ENCODE measurements around the gene SIGLECL1.

The SIGLECL1 gene

DNA sequence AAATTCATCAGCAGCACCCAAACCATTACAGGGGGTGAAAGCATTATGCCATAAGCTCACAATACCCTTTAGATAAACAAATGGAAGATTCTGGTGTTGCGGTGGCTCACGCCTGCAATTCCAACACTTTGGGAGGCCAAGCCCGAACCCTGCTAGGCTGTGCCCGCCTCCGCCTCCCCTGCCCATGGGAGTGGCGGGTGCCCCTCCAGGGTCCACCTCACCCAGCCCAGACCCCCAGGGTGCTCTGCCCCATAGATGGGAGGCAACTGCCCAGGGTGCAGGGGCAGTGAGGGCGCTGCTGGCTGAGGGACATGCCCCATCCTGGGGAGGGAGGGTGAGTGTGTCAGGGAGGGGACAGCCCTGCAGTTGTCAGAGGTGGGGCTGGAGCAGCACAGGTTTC lies 10.0 kb upstream of the SIGLECL1 start:
- TF ChIP-seq FOXP2 (optimal IDR thresholded peaks at IDR 0.05; ENCODE audit: borderline replicate concordance, extremely low read depth, extremely low read length, insufficient read depth) (no peak), SIN3A (IDR thresholded peaks at IDR 0.05; ENCODE audit: borderline replicate concordance, insufficient read depth, low read length) (no peak), TAF1 (IDR thresholded peaks at IDR 0.05; ENCODE audit: borderline replicate concordance, insufficient read depth, low read length) (no peak), POLR2AphosphoS5 (IDR thresholded peaks at IDR 0.05; ENCODE audit: low read depth, low read length) (no peak)
- TF ChIP-seq, protein P1, sequence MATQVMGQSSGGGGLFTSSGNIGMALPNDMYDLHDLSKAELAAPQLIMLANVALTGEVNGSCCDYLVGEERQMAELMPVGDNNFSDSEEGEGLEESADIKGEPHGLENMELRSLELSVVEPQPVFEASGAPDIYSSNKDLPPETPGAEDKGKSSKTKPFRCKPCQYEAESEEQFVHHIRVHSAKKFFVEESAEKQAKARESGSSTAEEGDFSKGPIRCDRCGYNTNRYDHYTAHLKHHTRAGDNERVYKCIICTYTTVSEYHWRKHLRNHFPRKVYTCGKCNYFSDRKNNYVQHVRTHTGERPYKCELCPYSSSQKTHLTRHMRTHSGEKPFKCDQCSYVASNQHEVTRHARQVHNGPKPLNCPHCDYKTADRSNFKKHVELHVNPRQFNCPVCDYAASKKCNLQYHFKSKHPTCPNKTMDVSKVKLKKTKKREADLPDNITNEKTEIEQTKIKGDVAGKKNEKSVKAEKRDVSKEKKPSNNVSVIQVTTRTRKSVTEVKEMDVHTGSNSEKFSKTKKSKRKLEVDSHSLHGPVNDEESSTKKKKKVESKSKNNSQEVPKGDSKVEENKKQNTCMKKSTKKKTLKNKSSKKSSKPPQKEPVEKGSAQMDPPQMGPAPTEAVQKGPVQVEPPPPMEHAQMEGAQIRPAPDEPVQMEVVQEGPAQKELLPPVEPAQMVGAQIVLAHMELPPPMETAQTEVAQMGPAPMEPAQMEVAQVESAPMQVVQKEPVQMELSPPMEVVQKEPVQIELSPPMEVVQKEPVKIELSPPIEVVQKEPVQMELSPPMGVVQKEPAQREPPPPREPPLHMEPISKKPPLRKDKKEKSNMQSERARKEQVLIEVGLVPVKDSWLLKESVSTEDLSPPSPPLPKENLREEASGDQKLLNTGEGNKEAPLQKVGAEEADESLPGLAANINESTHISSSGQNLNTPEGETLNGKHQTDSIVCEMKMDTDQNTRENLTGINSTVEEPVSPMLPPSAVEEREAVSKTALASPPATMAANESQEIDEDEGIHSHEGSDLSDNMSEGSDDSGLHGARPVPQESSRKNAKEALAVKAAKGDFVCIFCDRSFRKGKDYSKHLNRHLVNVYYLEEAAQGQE (IDR thresholded peaks at IDR 0.05; ENCODE audit: insufficient read depth in 1 of 2, low read depth in 2 of 2, low read length in 2 of 2), result no peak

DNA sequence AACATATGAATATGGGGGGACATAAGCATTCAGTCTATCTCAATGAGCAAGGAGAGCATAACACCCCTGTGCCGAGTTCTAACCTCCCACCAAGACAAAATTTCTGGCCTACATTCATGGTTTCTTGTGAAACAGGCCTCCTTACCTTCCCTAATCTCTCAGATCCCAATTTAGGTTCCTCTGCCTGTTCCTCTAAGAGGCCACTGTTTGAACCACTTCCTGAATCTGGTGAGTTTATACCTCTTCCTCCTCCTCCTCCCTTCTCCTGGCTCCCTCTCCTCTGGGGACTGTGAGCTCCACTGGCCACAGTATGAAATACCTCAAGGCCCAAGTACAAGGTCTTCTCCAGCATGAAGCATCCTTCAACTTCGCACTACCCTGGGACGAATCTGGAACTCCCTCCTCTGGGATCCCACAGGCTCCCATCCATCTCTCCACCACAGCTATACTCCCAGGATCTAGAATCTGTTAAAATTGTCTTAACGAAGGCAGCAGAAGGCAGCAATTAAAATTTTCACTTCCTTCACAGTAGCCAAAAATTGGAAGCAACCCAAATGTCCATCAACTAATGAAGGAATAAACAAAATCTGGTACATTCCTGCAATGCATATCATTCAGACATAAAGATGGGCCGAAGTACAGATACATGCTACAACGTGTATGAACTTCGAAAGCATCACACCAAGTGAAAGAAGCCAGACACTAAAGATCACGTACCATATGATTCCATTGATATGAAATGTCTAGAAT lies 7.8 kb upstream of the SIGLECL1 start:
- TF ChIP-seq SIN3A (IDR thresholded peaks at IDR 0.05; ENCODE audit: borderline replicate concordance, insufficient read depth, low read length) (no peak), FOXP2 (optimal IDR thresholded peaks at IDR 0.05; ENCODE audit: borderline replicate concordance, extremely low read depth, extremely low read length, insufficient read depth) (no peak), TAF1 (IDR thresholded peaks at IDR 0.05; ENCODE audit: borderline replicate concordance, insufficient read depth, low read length) (no peak), POLR2AphosphoS5 (IDR thresholded peaks at IDR 0.05; ENCODE audit: low read depth, low read length) (no peak)
- TF ChIP-seq, protein P1 (IDR thresholded peaks at IDR 0.05; ENCODE audit: insufficient read depth in 1 of 2, low read depth in 2 of 2, low read length in 2 of 2), result no peak

DNA sequence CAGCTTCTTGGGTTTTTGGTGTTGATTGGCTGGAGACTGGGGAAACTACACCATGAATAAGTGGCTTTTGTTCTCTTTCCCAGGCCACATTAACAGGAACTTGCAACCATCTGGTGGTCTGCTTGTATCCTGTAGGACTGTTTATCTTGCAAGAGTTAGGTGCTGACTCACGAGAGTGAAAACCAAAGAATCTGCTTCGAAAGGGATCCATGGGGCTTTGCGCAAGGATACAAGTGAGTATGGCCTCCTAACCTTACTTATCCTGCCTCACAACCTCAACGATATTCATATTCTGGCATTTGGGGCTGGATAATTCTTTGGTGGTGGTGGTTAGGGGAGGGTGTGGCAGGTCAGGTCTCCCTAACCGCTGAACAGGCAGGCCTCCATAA lies 4.7 kb upstream of the SIGLECL1 start:
- TF ChIP-seq FOXP2 (optimal IDR thresholded peaks at IDR 0.05; ENCODE audit: borderline replicate concordance, extremely low read depth, extremely low read length, insufficient read depth) (no peak), TAF1 (IDR thresholded peaks at IDR 0.05; ENCODE audit: borderline replicate concordance, insufficient read depth, low read length) (no peak), POLR2AphosphoS5 (IDR thresholded peaks at IDR 0.05; ENCODE audit: low read depth, low read length) (no peak), SIN3A (IDR thresholded peaks at IDR 0.05; ENCODE audit: borderline replicate concordance, insufficient read depth, low read length) (no peak)
- TF ChIP-seq, protein P1 (IDR thresholded peaks at IDR 0.05; ENCODE audit: insufficient read depth in 1 of 2, low read depth in 2 of 2, low read length in 2 of 2), result no peak

DNA sequence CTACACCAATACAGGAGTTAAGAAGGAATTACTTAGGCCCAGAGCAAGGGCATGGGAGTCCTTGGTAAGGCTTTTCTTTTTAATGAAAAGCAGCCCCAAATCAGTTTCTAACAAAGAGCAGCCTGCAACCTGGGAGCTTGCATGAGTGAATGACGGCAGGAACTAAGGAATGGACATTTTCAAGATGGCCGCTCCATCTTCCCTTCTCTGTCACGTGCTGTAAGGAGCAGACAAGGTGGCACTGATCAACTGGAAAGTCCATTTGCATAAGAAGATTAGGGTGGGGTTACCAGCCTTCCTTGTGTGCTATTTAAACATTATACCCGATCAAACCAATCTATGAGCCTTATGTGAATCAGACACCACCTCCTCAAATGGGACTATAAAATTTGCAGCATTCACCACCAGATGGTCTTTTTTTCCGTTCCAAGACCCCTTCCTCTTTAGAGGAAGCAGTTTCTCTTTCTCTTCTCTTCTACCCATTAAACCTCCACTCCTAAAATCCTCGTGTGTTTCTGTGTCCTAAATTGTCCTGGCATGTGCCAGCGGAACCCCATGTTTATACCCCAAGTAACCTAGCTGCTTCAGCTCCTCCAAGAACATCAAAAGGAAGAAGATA lies 2.8 kb upstream of the SIGLECL1 start:
- TF ChIP-seq POLR2AphosphoS5 (IDR thresholded peaks at IDR 0.05; ENCODE audit: low read depth, low read length) (no peak), TAF1 (IDR thresholded peaks at IDR 0.05; ENCODE audit: borderline replicate concordance, insufficient read depth, low read length) (no peak), FOXP2 (optimal IDR thresholded peaks at IDR 0.05; ENCODE audit: borderline replicate concordance, extremely low read depth, extremely low read length, insufficient read depth) (no peak), SIN3A (IDR thresholded peaks at IDR 0.05; ENCODE audit: borderline replicate concordance, insufficient read depth, low read length) (no peak)

DNA sequence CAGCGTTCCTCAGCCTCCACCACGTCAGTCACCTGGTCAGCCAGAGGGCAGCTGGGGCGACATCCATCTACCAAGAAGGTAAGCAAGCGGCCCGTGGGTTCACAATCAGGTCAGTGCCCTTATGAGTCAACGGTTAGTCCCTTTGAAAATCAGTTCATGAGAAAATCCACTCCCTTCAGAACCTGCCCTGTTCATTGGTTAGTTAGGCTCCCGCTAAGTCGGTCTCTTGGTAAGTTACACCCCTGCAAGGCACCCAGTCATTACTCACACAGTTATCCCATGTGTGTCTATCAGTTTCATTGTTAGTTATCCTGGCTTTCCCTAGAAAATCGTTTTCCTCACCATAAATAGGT lies 564 bp downstream of the SIGLECL1 start:
- TF ChIP-seq FOXP2 (optimal IDR thresholded peaks at IDR 0.05; ENCODE audit: borderline replicate concordance, extremely low read depth, extremely low read length, insufficient read depth) (no peak), TAF1 (IDR thresholded peaks at IDR 0.05; ENCODE audit: borderline replicate concordance, insufficient read depth, low read length) (no peak), SIN3A (IDR thresholded peaks at IDR 0.05; ENCODE audit: borderline replicate concordance, insufficient read depth, low read length) (no peak), POLR2AphosphoS5 (IDR thresholded peaks at IDR 0.05; ENCODE audit: low read depth, low read length) (no peak)
- TF ChIP-seq, protein P1 (IDR thresholded peaks at IDR 0.05; ENCODE audit: insufficient read depth in 1 of 2, low read depth in 2 of 2, low read length in 2 of 2), result no peak
